Activated effector memory CD4-positive, alpha-beta T cell treated with Interleukin-2 at 50 U/mL for 16 hours (primary cell): ENCODE results near the gene CRYBA2.

Source experiments
- DNase-seq: peaks from one replicate; pipeline ENCODE4 v3.0.0-alpha.2; 2020

Gene CRYBA2

GRCh38 chr2:218998414-218999002, 5.3 kb upstream of the CRYBA2 start:
- DNase-seq: no peak

- no peak for DNase-seq
Measured at GRCh38 chr2:218997731-218998130, 4.5 kb upstream of the CRYBA2 start.

- DNase-seq: no peak
Measured at GRCh38 chr2:218996937-218997336, 3.7 kb upstream of the CRYBA2 start.

- DNase-seq: peak; percentile 61
Measured at GRCh38 chr2:218995972-218996711, 2.9 kb upstream of the CRYBA2 start.

GRCh38 chr2:218995561-218995960, 2.3 kb upstream of the CRYBA2 start:
- DNase-seq: no peak

- no peak for DNase-seq
Measured at GRCh38 chr2:218992703-218993344, 398 bp downstream of the CRYBA2 start.

- no peak for DNase-seq
Measured at GRCh38 chr2:218992196-218992595, 1.0 kb downstream of the CRYBA2 start.

- no peak for DNase-seq
Measured at GRCh38 chr2:218991674-218992168, 1.5 kb downstream of the CRYBA2 start.

- no peak for DNase-seq
Measured at GRCh38 chr2:218990612-218991011, 2.6 kb downstream of the CRYBA2 start.

GRCh38 chr2:218990052-218990451, 3.2 kb downstream of the CRYBA2 start:
- no peak for DNase-seq

- DNase-seq: no peak
Measured at GRCh38 chr2:218988650-218989049, 4.6 kb downstream of the CRYBA2 start.

GRCh38 chr2:218988164-218988563, 5.1 kb downstream of the CRYBA2 start:
- no peak for DNase-seq

- no peak for DNase-seq
Measured at GRCh38 chr2:218986148-218986761, 7.0 kb downstream of the CRYBA2 start.

- no peak for DNase-seq
Measured at GRCh38 chr2:218985325-218986091, 7.7 kb downstream of the CRYBA2 start.

GRCh38 chr2:218985021-218985324, 8.2 kb downstream of the CRYBA2 start, which contains the start of gene FEV:
TSS of gene FEV (minus strand) at chr2:218985184. CDS start at chr2:218985075, 109 bp downstream.
- DNase-seq: no peak

GRCh38 chr2:218984239-218985020, 8.8 kb downstream of the CRYBA2 start:
- no peak for DNase-seq

GRCh38 chr2:218983934-218984238, 9.3 kb downstream of the CRYBA2 start:
- no peak for DNase-seq

GRCh38 chr2:218983263-218983933, 9.8 kb downstream of the CRYBA2 start:
- no peak for DNase-seq

GRCh38 chr2:218982586-218983262, 10.5 kb downstream of the CRYBA2 start:
- DNase-seq: no peak

GRCh38 chr2:218981881-218982585, 11.2 kb downstream of the CRYBA2 start:
- DNase-seq: no peak
